Activated CD8-positive, alpha-beta memory T cell treated with anti-CD3 and anti-CD28 coated beads, Interleukin-2, amount 10 ng/mL, durations not matched to agents 7 days and 5 days (primary cell): Measurements from ENCODE around the gene MARK1. TPM values are rescaled to one million over a fixed set of nuclear protein-coding genes. Genes with fewer than 3 reads are reported as not detected.

Experiments
- ATAC-seq: fragments of 150-1000 bp; cut with Tn5 transposase; one replicate; pipeline ENCODE4 v1.10.0; 2021; ENCODE audit warnings: moderate library complexity
- CTCF ChIA-PET: fragments of 350-600 bp; sonication (Branson Sonifier 250); formaldehyde crosslinking; loops from one replicate; lab custom pipeline; 2021; ENCODE audit warnings: antibody characterized with exemption; lab: Charles Lee
- DNase-seq: peaks from one replicate; pipeline ENCODE4 v3.0.0-alpha.2; 2020
- H3K27ac Mint-ChIP-seq: one replicate; pipeline ENCODE4 v1.8.0; 2021; ENCODE audit warnings: mild to moderate bottlenecking, mixed read lengths
- H3K27me3 Mint-ChIP-seq: one replicate; pipeline ENCODE4 v1.8.0; 2021; ENCODE audit warnings: mixed read lengths
- H3K36me3 Mint-ChIP-seq: one replicate; pipeline ENCODE4 v1.8.0; 2021; ENCODE audit warnings: mild to moderate bottlenecking, mixed read lengths
- H3K4me1 Mint-ChIP-seq: one replicate; pipeline ENCODE4 v1.8.0; 2021; ENCODE audit warnings: mixed read lengths
- H3K4me3 Mint-ChIP-seq: one replicate; pipeline ENCODE4 v1.8.0; 2021; ENCODE audit warnings: mild to moderate bottlenecking, moderate library complexity, mixed read lengths
- H3K9me3 Mint-ChIP-seq: one replicate; pipeline ENCODE4 v1.8.0; 2022; ENCODE audit warnings: low read depth, mixed read lengths
- total RNA-seq, 2 experiments: library from RNA; stranded (reverse); gene quantifications; one replicate each; pipeline ENCODE4 v1.2.3, GENCODE V29; 2021

Gene MARK1
- total RNA-seq = not detected

DNA sequence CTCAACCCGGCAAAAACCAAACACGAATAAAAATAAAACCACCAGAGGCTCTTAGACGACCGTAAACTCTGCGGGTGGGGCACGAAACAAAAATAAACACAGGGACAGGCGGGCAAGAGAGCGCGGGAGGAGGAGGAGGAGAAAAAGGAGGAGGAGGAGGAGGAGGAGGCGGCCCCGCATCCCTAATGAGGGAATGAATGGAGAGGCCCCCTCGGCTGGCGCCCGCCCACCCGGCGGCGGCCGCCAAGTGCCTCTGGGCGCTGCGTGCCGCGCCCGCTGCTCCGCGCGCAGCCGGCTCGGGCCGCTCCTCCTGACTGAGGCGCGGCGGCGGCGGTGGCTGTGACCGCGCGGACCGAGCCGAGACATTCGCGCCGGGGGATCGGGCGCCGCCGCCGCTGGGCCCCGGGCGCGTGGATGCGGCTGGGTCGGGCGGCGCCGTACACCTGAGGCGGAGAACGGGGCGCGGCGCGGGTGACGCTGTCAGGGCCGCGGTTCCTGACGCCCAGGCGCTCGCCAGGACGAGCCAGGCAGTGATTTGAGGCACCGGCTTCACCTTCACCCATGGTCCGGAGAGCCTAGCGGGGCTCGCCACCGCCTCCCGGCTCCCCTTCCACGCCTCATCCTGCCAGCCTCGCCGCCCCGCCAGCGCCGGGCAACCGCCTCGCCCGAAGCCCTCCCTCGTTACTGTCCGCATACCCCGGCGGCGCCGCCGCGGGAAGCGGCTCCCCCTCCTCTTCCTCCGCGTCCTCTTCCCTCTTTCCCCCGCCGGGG, at the start of gene MARK1:
Gene MARK1 (plus strand): TSS at position 229 of the 771 bp plus-strand sequence. CDS start 687 bp downstream, outside the sequence.
- Mint-ChIP-seq H3K36me3 (peaks cover 4% of the 10 kb centered on the region), H3K4me3 (peak within 1 kb of the TSS; percentile 77), H3K27ac (no peak within 1 kb of the TSS), H3K4me1 (peaks cover 12% of the 10 kb centered on the region), H3K27me3 (peaks cover 63% of the 10 kb centered on the region), H3K9me3 (no peaks in the 10 kb centered on the region)
- CTCF ChIA-PET = no interaction called here
- ATAC-seq = peak; percentile 74
- DNase-seq = no peak

DNA sequence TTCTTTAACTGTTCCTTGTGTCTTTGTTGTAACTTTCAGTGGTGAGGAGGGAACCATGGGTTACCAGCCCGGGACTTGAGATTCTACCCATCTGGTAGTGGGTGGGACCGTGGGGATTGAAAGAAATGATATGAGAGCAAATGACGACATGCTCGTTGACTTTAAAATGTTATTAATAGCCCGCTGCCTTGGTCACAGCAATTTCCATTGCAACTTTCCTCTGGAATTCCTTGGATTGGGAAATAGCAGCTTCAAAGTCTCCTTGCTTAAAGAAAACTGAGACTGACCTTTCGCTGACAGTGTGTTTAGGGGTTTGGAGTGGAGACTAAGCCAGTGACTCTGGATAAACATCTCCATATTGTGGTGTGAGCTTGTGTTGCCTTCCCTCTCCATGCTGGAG, 44.2 kb upstream of the MARK1 start:
- H3K9me3 Mint-ChIP-seq = no peaks in the 10 kb centered on the region
- CTCF ChIA-PET = no interaction called here
- no peaks in the 10 kb centered on the region for H3K27me3 Mint-ChIP-seq
- H3K4me1 Mint-ChIP-seq = no peaks in the 10 kb centered on the region
- ATAC-seq (no peak), DNase-seq (no peak)
- no peak overlapping the region for H3K4me3 Mint-ChIP-seq
- no peak overlapping the region for H3K27ac Mint-ChIP-seq
- H3K36me3 Mint-ChIP-seq = no peaks in the 10 kb centered on the region

DNA sequence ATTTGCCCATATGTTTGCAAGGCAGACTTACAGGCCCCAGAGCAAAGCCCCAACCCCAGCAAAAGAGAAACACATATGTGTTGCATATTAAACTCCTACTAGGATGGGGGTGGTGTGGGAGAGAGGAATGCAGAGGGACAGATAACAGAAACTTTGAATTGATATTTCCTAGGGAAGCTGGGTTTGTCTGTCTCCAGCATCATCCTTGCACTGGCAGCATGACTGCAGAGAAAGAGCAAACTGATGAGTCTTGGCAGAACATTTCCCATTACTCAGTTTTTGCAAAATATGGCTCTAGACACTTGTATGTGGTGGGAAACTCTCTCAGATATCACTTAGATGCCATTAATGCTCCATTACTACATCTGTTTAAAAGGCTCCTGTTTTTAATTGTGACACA, 43.8 kb upstream of the MARK1 start:
- Mint-ChIP-seq H3K27me3 (no peaks in the 10 kb centered on the region), H3K27ac (no peak overlapping the region), H3K4me3 (no peak overlapping the region), H3K9me3 (no peaks in the 10 kb centered on the region), H3K4me1 (no peaks in the 10 kb centered on the region), H3K36me3 (no peaks in the 10 kb centered on the region)
- no peak for DNase-seq
- no peak for ATAC-seq
- CTCF ChIA-PET = no interaction called here

DNA sequence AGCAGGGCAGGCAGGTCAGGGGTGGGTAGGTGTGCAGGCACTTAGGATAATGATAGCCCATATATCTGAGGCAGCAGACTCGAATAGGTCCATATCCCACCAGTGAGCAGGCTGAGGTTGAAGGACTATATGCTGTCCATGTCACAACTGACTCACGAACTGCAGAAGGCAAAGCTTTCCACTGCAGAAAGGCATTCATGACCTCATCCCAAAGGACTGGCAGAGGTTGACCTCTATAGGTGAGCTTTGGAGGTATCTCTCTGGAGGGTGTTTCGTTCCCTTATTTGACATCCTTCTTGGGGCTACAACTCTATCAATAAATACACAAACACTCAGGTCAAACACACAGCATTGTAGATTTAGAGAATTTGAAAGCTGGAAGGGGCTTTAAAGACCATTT, 42.8 kb upstream of the MARK1 start:
- DNase-seq (no peak), ATAC-seq (no peak)
- no peak overlapping the region for H3K27ac Mint-ChIP-seq
- no peaks in the 10 kb centered on the region for H3K9me3 Mint-ChIP-seq
- no peaks in the 10 kb centered on the region for H3K27me3 Mint-ChIP-seq
- H3K4me3 Mint-ChIP-seq = no peak overlapping the region
- CTCF ChIA-PET = no interaction called here
- no peaks in the 10 kb centered on the region for H3K4me1 Mint-ChIP-seq
- H3K36me3 Mint-ChIP-seq = no peaks in the 10 kb centered on the region

DNA sequence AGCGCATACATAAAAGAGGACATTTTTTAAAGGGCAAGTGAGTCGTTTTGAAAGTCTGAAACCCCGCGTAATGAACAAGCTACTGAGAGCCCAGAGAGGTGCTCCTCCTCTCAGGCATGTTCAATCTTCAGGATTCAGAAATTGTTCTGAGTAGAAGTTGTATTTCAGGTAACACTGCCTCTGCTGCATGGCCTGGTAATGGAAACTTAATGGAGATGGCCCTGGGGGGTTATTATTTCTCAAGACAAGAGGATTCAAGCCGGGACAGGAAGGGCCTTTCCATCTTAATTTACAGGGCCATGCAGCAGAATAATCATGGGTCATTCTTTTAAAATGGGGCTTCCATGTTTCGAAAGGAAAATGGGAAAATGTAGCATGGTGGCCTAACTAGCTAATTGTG, 42.1 kb upstream of the MARK1 start:
- H3K4me1 Mint-ChIP-seq = no peaks in the 10 kb centered on the region
- no peak overlapping the region for H3K4me3 Mint-ChIP-seq
- H3K27ac Mint-ChIP-seq = no peak overlapping the region
- H3K9me3 Mint-ChIP-seq = no peaks in the 10 kb centered on the region
- ATAC-seq = no peak
- no peaks in the 10 kb centered on the region for H3K36me3 Mint-ChIP-seq
- no peaks in the 10 kb centered on the region for H3K27me3 Mint-ChIP-seq
- CTCF ChIA-PET = no interaction called here
- no peak for DNase-seq

DNA sequence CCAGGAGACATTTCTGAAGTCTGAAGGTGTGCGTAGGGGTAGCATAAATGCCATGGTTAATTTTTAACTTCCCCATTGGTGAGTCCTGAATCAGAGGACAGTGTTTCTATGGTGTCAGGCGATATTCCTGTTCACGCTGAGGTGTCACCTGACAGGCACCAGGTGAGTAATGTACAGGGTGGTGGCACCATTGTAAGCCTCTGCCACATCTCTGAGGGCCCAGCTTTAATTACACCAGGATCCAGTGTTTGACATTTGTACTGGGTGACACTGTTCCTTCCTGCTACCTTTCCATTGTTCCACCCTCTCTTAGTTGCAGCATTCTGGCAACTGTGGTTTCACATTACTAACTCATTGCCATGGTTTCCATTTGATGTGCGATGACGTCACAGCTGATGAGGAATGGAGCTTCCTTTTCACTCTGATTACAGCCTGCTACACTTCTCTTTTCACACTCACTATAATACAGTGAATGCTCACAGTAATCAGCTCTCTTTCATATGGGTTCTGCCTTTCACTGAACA, 40.6 kb upstream of the MARK1 start:
- ATAC-seq = no peak
- no peak overlapping the region for H3K27ac Mint-ChIP-seq
- DNase-seq = no peak

DNA sequence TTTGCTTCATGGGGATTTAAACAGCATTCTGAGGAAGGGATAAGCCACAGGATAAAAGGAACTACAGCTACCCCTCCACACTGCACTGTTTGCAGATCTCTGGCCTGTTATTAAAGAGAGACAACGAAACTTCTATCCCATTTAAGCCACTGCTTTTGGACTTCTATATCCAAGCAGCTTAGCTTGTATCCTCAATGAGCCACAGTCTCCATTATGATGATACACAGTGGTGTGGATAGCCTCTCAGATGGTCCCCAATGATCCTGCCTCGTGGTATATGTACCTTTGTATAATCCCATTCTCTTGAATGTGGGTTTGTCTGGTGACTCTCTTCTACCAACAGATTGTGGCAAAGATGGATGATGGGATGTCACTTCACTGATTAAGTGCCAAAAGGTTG, 36.0 kb upstream of the MARK1 start:
- no peak for ATAC-seq
- no peaks in the 10 kb centered on the region for H3K36me3 Mint-ChIP-seq
- CTCF ChIA-PET = no interaction called here
- no peak for DNase-seq
- H3K9me3 Mint-ChIP-seq = no peaks in the 10 kb centered on the region
- H3K4me3 Mint-ChIP-seq = no peak overlapping the region
- H3K27ac Mint-ChIP-seq = no peak overlapping the region
- peaks cover 4% of the 10 kb centered on the region for H3K27me3 Mint-ChIP-seq
- no peaks in the 10 kb centered on the region for H3K4me1 Mint-ChIP-seq

More for the DNA sequence above, 40.6 kb upstream of the MARK1 start:
- CTCF ChIA-PET = no interaction called here
- H3K4me3 Mint-ChIP-seq = no peak overlapping the region
- no peaks in the 10 kb centered on the region for H3K4me1 Mint-ChIP-seq
- no peaks in the 10 kb centered on the region for H3K27me3 Mint-ChIP-seq
- H3K36me3 Mint-ChIP-seq = no peaks in the 10 kb centered on the region
- no peaks in the 10 kb centered on the region for H3K9me3 Mint-ChIP-seq

DNA sequence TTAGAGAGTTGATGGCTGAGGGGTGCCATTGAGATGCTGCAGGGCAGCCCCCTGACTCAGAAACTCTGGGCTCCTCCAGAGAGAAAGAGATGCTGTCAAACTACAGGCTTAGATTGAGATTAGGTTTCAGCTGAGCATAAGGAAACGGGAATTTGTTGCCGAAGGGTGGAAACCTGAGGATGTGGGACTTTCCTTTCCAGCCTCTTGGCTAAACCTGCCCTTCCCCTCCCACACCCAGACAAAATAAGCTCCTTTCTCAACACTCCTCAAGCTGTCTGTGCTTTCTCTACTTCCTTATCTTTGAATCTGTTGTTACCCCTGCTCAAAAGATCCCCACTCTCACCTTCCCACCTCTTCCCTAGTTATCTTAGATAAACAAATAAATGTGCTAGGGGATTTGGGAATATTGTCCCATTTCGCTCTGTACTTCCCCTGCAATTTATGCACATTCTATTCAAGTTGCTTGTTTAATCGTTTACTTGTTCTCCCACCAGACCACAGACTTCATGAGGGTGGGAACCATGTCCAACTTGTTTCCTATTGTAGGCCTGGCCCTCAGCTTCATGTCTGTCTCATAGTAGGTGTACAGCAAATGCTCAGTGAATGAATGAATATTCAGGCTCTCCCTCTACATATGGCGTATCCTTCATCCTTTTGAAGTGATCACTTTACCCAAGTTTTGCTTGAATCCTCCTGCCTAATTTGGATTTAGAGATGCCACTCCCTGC, 30.6 kb upstream of the MARK1 start:
- no peaks in the 10 kb centered on the region for H3K36me3 Mint-ChIP-seq
- no peak overlapping the region for H3K27ac Mint-ChIP-seq
- DNase-seq (no peak), ATAC-seq (no peak)
- no peaks in the 10 kb centered on the region for H3K4me1 Mint-ChIP-seq
- CTCF ChIA-PET = no interaction called here
- H3K9me3 Mint-ChIP-seq = no peaks in the 10 kb centered on the region
- no peak overlapping the region for H3K4me3 Mint-ChIP-seq
- peaks cover 4% of the 10 kb centered on the region for H3K27me3 Mint-ChIP-seq

DNA sequence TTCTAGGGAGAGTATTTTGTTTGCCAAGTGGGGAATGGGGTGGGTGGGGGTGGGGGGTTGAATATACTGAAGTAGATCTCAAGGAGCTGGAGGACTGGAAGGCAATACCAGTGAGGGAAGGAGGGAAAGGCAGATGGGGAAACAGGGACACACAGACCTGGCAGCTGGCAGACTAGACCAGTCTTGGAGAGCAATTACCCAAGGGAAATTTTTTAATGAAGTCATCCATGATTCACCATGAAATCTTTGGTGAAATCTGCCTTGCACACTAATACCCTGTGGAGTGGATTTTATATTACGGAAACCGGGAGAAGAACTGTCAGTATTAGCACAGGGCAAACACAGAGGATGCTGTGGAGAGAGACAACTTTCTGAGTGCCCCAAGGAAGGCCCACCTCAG, 29.7 kb upstream of the MARK1 start:
- H3K27ac Mint-ChIP-seq = no peak overlapping the region
- H3K27me3 Mint-ChIP-seq = peaks cover 4% of the 10 kb centered on the region
- CTCF ChIA-PET = no interaction called here
- H3K4me1 Mint-ChIP-seq = no peaks in the 10 kb centered on the region
- DNase-seq = no peak
- no peaks in the 10 kb centered on the region for H3K36me3 Mint-ChIP-seq
- no peak overlapping the region for H3K4me3 Mint-ChIP-seq
- H3K9me3 Mint-ChIP-seq = no peaks in the 10 kb centered on the region
- ATAC-seq = no peak

DNA sequence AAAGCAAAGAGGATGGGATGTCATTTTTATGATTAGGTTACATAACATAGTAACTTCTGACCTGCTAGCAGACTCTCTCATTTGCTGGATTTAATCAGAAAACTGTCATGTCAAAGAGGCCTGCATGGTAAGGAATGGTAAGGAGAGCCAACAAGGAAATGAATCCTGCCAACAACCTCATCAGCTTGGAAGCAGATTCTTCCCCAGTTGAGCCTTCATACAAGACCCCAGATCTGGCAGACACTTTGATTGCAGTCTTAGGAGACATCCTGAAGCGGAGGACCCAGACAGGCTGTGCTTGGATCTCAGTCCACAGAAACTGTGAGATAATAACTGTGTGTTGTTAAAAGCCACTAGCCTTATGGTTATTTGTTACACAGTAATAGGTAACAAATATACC, 27.6 kb upstream of the MARK1 start:
- H3K36me3 Mint-ChIP-seq = no peaks in the 10 kb centered on the region
- CTCF ChIA-PET = no interaction called here
- H3K4me3 Mint-ChIP-seq = no peak overlapping the region
- no peaks in the 10 kb centered on the region for H3K27me3 Mint-ChIP-seq
- no peaks in the 10 kb centered on the region for H3K4me1 Mint-ChIP-seq
- no peak for ATAC-seq
- no peaks in the 10 kb centered on the region for H3K9me3 Mint-ChIP-seq
- no peak for DNase-seq
- H3K27ac Mint-ChIP-seq = no peak overlapping the region

DNA sequence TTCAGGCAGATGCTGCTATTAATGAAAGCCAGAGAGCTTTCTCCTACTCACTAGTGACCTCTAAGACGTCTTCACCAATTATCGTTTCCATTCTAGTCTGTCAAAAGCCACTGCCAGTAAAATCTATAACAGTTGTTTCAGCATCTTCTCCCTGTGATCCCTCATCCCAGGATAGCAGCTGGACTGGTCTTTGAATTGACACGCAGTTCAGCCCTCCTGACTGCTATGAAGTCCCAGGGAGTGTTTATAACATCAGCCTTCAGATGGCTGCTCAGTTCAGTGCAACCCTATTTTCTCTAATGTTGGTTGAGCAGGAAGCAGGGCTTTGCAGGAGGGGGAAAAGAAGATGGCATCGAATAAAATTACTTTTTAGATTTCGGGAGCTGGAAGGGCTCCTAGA, 23.6 kb upstream of the MARK1 start:
- Mint-ChIP-seq H3K9me3 (no peaks in the 10 kb centered on the region), H3K27me3 (no peaks in the 10 kb centered on the region), H3K4me1 (no peaks in the 10 kb centered on the region), H3K4me3 (no peak overlapping the region), H3K27ac (no peak overlapping the region), H3K36me3 (no peaks in the 10 kb centered on the region)
- CTCF ChIA-PET = no interaction called here
- ATAC-seq (no peak), DNase-seq (no peak)

DNA sequence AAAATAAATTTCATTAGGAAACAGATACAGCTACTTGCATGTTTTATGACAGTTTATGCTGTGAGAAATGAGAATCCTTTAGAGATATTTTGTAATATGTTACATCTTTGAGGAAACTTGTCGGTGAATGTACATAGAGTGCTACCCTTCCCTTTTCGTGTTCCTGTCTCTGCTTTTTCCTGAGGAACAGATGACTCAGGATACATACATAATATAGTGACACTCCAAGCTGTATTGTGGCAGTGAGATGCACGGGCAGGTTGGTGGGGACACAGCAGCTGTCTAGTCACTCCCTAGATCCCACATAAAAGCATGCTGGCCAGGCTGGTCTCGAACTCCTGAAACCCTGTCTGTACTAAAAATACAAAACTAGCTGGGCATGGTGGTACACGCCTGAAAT, 20.9 kb upstream of the MARK1 start:
- Mint-ChIP-seq H3K36me3 (no peaks in the 10 kb centered on the region), H3K4me3 (no peak overlapping the region), H3K27ac (no peak overlapping the region), H3K27me3 (peaks cover 4% of the 10 kb centered on the region), H3K4me1 (no peaks in the 10 kb centered on the region), H3K9me3 (no peaks in the 10 kb centered on the region)
- CTCF ChIA-PET = no interaction called here
- DNase-seq (no peak), ATAC-seq (no peak)

DNA sequence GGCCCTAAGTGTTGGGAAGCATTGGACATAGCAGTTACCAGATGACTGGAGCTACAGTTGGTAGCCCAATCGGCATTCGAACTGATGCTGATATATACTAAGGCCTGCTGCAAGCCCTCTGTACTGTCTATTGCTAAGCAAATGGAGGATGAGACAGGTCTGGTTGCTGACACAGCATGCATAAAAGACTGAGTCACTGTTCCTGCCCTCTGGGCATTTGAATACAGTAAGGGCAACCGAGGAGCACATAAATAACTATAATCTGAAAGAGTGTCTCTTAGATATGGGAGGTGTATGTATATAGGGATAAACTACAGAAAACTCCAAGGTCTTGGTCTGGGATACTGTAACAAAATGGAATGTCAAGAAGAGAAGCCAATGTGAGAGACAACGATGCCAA, 16.8 kb upstream of the MARK1 start:
- Mint-ChIP-seq H3K4me1 (no peaks in the 10 kb centered on the region), H3K27ac (no peak overlapping the region), H3K9me3 (no peaks in the 10 kb centered on the region), H3K36me3 (no peaks in the 10 kb centered on the region), H3K4me3 (no peak overlapping the region), H3K27me3 (peaks cover 4% of the 10 kb centered on the region)
- DNase-seq (no peak), ATAC-seq (no peak)
- CTCF ChIA-PET = no interaction called here

DNA sequence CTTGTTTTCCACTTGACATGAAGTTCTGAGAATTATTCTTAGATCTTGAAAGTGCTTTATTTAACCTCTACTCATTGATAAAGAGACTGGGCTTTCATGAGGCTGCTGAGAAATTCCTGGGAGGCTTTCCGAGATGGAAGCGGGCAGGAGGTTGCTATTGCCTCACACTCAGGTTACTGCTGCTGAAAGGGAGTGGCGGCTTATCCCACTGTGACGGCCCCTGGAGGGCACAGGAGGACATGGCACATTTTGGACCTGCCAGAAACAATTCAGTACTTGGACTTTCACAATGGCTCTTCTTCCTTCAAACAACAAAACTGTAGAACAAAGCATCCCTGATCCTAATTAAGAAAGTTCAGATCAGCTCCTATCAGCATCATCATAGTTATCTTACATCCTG, 16.2 kb upstream of the MARK1 start:
- CTCF ChIA-PET = no interaction called here
- Mint-ChIP-seq H3K36me3 (no peaks in the 10 kb centered on the region), H3K27me3 (peaks cover 6% of the 10 kb centered on the region), H3K4me3 (no peak overlapping the region), H3K27ac (no peak overlapping the region), H3K4me1 (no peaks in the 10 kb centered on the region), H3K9me3 (no peaks in the 10 kb centered on the region)
- no peak for DNase-seq
- ATAC-seq = no peak
